GM12864 (cell line): Measurements from ENCODE around the gene STRN.
"Not testable (repeated sequence)": the region's sequence is repeated elsewhere in the genome, so short reads cannot be mapped to it uniquely, and the experiment has no call there.

Experiments
- DNase-seq: peaks from one replicate; pipeline ENCODE4 v3.0.0-alpha.2; 2011; ENCODE audit warnings: low read depth
- H3K4me3 ChIP-seq: 2 replicates; pipeline ENCODE4 v1.5.1; 2011; ENCODE audit warnings: mild to moderate bottlenecking, low read depth, low read length, control low read depth
- CTCF ChIP-seq: IDR thresholded peaks from 2 replicates; pipeline ENCODE4 v1.5.1; 2011; ENCODE audit warnings: low read depth, mild to moderate bottlenecking, moderate library complexity, low read length, control low read depth, inconsistent platforms; ENCODE audit errors: missing control alignments

Gene STRN

GRCh38 chr2:36834731-36835524 is 131.4 kb downstream of the STRN start:
- TF ChIP-seq CTCF, result no peak
- H3K4me3 ChIP-seq, result no peak overlapping the region
- no peak for DNase-seq

- H3K4me3 ChIP-seq, result no peak overlapping the region
- TF ChIP-seq CTCF, result no peak
- DNase-seq, result no peak
These were observed 132.1 kb downstream of the STRN start for GRCh38 chr2:36834203-36834602.

- no peak for DNase-seq
- H3K4me3 ChIP-seq, result no peak overlapping the region
- no peak for TF ChIP-seq CTCF
These were observed 135.2 kb downstream of the STRN start for GRCh38 chr2:36831185-36831584.

- DNase-seq, H3K4me3 ChIP-seq: not testable (repeated sequence)
These were observed 141.7 kb downstream of the STRN start for GRCh38 chr2:36824683-36825082.

- no peak for TF ChIP-seq CTCF
- DNase-seq, result no peak
- no peak overlapping the region for H3K4me3 ChIP-seq
These were observed 142.1 kb downstream of the STRN start for GRCh38 chr2:36824273-36824672.

GRCh38 chr2:36823862-36824261 is 142.5 kb downstream of the STRN start:
- DNase-seq, result no peak
- no peak overlapping the region for H3K4me3 ChIP-seq
- no peak for TF ChIP-seq CTCF

GRCh38 chr2:36820942-36821605 is 145.3 kb downstream of the STRN start:
- H3K4me3 ChIP-seq, result no peak overlapping the region
- DNase-seq, result no peak
- TF ChIP-seq CTCF, result no peak
